ENCODE data around the gene TBX2. TPM values are rescaled to one million over a fixed set of nuclear protein-coding genes. Genes with fewer than 3 reads are reported as not detected.

The TBX2 gene
- total and polyA plus RNA-seq, 2 of the 13 experiments (the other 11 are each of a cell fraction or from before 2014, with no cell fraction given), result 2.8 to 15.3 TPM

- intact Hi-C loops (cut with micrococcal nuclease; ENCODE audit: unreplicated experiment) (loop anchor here (1.0 to 5.0 kb wide), 2 partner anchors 28 to 37 kb away; no protein-coding TSS in a partner anchor), in situ Hi-C loops (cut with HindIII; ENCODE audit: extremely low pct_ligation_motif_present, low pct_unique_long_range_greater_than_20kb) (no loop called here)
- H4K20me1 ChIP-seq (ENCODE audit: insufficient read depth, low read length), result no peaks in the 10 kb centered on the region
- H3K27ac ChIP-seq (ENCODE audit: extremely low read length, insufficient read depth, low read length), result no peak overlapping the region
- H3K9ac ChIP-seq (ENCODE audit: insufficient read depth, low read depth, low read length), result no peak overlapping the region; the same call in 1 of the 2 replicates
- H3K4me1 ChIP-seq (ENCODE audit: insufficient read depth, low read length), result peaks cover 46% of the 10 kb centered on the region
- no peaks in the 10 kb centered on the region for H3K79me2 ChIP-seq (ENCODE audit: insufficient read depth, low read length)
- 80% methylated on average over 18 of the region's 18 CpGs for WGBS (ENCODE audit: low lambda C conversion rate)
- FAIRE-seq (no peak), DNase-seq (ENCODE audit: low spot score) (no peak), ATAC-seq (peak; percentile 55)
- no peaks in the 10 kb centered on the region for H3K9me3 ChIP-seq (ENCODE audit: low read length)
- no peaks in the 10 kb centered on the region for H3K36me3 ChIP-seq (replicated peaks in 1 of 2; ENCODE audit: control insufficient read depth in 1 of 2, insufficient read depth in 2 of 2, low read length in 2 of 2)
- no peaks in the 10 kb centered on the region for H3K27me3 ChIP-seq (ENCODE audit: control insufficient read depth in 1 of 2, insufficient read depth in 2 of 2, low read length in 2 of 2)
- no peak overlapping the region; a peak in 1 of 6 replicates for H3K4me3 ChIP-seq (replicated peaks in 1 of 3; ENCODE audit: insufficient read depth in 1 of 3, low read depth in 2 of 3, low read length in 3 of 3)
- H3K4me2 ChIP-seq (ENCODE audit: low read depth, low read length), result 0 out of 2 replicates have a peak overlapping the region, but pooled peaks have one; percentile 14
- ChIA-PET POLR2A (no interaction called here), CTCF (ENCODE audit: low intra/inter-chr PET ratio, low total read pairs) (no interaction called here)
- no TSS peak for BruUV-seq (replicated peaks)
- no peak overlapping the region for H2AFZ ChIP-seq (ENCODE audit: low read length)
- TF ChIP-seq RERE (CRISPR knock-in tag; IDR thresholded peaks at IDR 0.05; ENCODE audit: low read depth) (no peak), RNF219 (CRISPR knock-in tag; IDR thresholded peaks at IDR 0.05) (no peak), ZNF75D (CRISPR knock-in tag; IDR thresholded peaks at IDR 0.05; ENCODE audit: borderline replicate concordance) (no peak), FIP1L1 (IDR thresholded peaks at IDR 0.05; ENCODE audit: borderline replicate concordance, insufficient read depth, low read depth, low read length) (no peak), NR1H2 (CRISPR knock-in tag; IDR thresholded peaks at IDR 0.05; ENCODE audit: borderline replicate concordance, low read depth) (no peak), ZNF709 (CRISPR knock-in tag; IDR thresholded peaks at IDR 0.05) (no peak), POGK (CRISPR knock-in tag; conservative IDR thresholded peaks at IDR 0.05) (0 out of 2 replicates have a peak, but pooled peaks have one; percentile 42), MTA3 (CRISPR knock-in tag; IDR thresholded peaks at IDR 0.05) (no peak), ZNF614 (CRISPR knock-in tag; IDR thresholded peaks at IDR 0.05; ENCODE audit: borderline replicate concordance) (no peak), ZNF562 (CRISPR knock-in tag; IDR thresholded peaks at IDR 0.05; ENCODE audit: borderline replicate concordance) (no peak), HES4 (CRISPR knock-in tag; IDR thresholded peaks at IDR 0.05; ENCODE audit: borderline replicate concordance) (no peak)
Measured at GRCh38 chr17:61455324-61456060, 55.8 kb downstream of the TBX2 start.
